Measurements from ENCODE around the gene ASIC4. TPM values are rescaled to one million over a fixed set of nuclear protein-coding genes. Genes with fewer than 3 reads are reported as not detected.

The ASIC4 gene
- total and polyA plus RNA-seq, 2 of the 13 experiments (the other 11 are each of a cell fraction or from before 2014, with no cell fraction given) = 0.03 TPM; not detected in 1

GRCh38 chr2:219551441-219552381, 37.4 kb downstream of the ASIC4 start (continued):
- TF ChIP-seq ARID5B (CRISPR knock-in tag; IDR thresholded peaks at IDR 0.05) = 0 out of 2 replicates have a peak, but pooled peaks have one; percentile 3
- no peak for TF ChIP-seq NCOA2 (CRISPR knock-in tag; IDR thresholded peaks at IDR 0.05)
- no peak for TF ChIP-seq U2AF1 (optimal IDR thresholded peaks at IDR 0.05; ENCODE audit: low read depth, low read length)
- no peak for TF ChIP-seq ZZZ3 (CRISPR knock-in tag; IDR thresholded peaks at IDR 0.05; ENCODE audit: borderline replicate concordance)
- peak; percentile 53 for TF ChIP-seq CTCF (CRISPR knock-in tag; IDR thresholded peaks at IDR 0.05)
- TF ChIP-seq ATF5 (CRISPR knock-in tag; IDR thresholded peaks at IDR 0.05; ENCODE audit: low read depth) = 0 out of 2 replicates have a peak, but pooled peaks have one; percentile 5
- TF ChIP-seq STAT6 (CRISPR knock-in tag; IDR thresholded peaks at IDR 0.05; ENCODE audit: borderline replicate concordance) = no peak
- no peak for TF ChIP-seq JUN (CRISPR knock-in tag; IDR thresholded peaks at IDR 0.05)
- TF ChIP-seq HHEX (CRISPR knock-in tag; IDR thresholded peaks at IDR 0.05) = no peak
- TF ChIP-seq ZBTB7B (CRISPR knock-in tag; IDR thresholded peaks at IDR 0.05) = 0 out of 2 replicates have a peak, but pooled peaks have one; percentile 7
- TF ChIP-seq, protein P1, sequence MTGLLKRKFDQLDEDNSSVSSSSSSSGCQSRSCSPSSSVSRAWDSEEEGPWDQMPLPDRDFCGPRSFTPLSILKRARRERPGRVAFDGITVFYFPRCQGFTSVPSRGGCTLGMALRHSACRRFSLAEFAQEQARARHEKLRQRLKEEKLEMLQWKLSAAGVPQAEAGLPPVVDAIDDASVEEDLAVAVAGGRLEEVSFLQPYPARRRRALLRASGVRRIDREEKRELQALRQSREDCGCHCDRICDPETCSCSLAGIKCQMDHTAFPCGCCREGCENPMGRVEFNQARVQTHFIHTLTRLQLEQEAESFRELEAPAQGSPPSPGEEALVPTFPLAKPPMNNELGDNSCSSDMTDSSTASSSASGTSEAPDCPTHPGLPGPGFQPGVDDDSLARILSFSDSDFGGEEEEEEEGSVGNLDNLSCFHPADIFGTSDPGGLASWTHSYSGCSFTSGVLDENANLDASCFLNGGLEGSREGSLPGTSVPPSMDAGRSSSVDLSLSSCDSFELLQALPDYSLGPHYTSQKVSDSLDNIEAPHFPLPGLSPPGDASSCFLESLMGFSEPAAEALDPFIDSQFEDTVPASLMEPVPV (CRISPR knock-in tag; IDR thresholded peaks at IDR 0.05) = no peak
- TF ChIP-seq, protein P2, sequence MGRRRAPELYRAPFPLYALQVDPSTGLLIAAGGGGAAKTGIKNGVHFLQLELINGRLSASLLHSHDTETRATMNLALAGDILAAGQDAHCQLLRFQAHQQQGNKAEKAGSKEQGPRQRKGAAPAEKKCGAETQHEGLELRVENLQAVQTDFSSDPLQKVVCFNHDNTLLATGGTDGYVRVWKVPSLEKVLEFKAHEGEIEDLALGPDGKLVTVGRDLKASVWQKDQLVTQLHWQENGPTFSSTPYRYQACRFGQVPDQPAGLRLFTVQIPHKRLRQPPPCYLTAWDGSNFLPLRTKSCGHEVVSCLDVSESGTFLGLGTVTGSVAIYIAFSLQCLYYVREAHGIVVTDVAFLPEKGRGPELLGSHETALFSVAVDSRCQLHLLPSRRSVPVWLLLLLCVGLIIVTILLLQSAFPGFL (CRISPR knock-in tag; IDR thresholded peaks at IDR 0.05) = no peak
- no peak for TF ChIP-seq HDAC6 (IDR thresholded peaks at IDR 0.05; ENCODE audit: low read depth, low read length)
- no peak; the same call in 1 of the 2 replicates for TF ChIP-seq ZNF317 (CRISPR knock-in tag; IDR thresholded peaks at IDR 0.05)

Data from HepG2 (cell line).